ENCODE results near the gene PRKCG.
A peak's percentile ranks its signal among the peaks of the same experiment; 100 is the strongest.

Gene PRKCG

GRCh38 chr19:53873773-53874605, 8.0 kb upstream of the PRKCG start:
- no peak for DNase-seq

DNA sequence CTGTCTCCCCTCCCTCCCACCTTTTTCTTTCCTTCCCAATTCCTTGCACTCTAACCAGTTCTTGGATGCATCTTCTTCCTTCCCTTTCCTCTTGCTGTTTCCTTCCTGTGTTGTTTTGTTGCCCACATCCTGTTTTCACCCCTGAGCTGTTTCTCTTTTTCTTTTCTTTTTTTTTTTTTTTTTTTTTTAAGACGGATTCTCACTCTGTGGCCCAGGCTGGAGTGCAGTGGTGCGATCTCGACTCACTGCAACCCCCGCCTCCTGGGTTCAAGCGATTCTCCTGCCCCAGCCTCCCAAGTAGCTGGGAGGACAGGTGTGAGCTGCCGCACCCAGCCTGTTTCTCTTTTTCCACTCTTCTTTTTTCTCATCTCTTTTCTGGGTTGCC, 7.4 kb upstream of the PRKCG start:
- DNase-seq, result no peak

GRCh38 chr19:53875602-53876325, 6.2 kb upstream of the PRKCG start:
- no peak for DNase-seq

- DNase-seq, result no peak
Observed at GRCh38 chr19:53876651-53877224, 5.3 kb upstream of the PRKCG start.

DNA sequence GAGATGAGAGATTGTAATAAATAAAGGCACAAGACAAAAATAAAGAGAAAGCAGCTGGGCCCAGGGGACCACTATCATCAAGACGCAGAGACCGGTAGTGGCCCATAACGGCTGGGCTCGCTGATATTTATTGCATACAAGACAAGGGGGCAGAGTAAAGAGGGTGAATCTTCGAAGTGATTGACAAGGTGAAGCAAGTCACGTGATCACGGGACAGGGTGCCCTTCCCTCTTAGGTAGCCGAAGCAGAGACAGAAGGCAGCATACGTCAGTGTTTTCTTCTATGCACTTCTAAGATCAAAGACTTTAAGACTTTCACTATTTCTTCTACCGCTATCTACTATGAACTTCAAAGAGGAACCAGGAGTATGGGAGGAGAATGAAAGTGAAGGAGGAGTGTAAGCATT, 4.6 kb upstream of the PRKCG start:
- peak; percentile 42 for DNase-seq

GRCh38 chr19:53878776-53879139, 3.2 kb upstream of the PRKCG start:
- no peak for DNase-seq

- DNase-seq, result peak; percentile 80
Observed at GRCh38 chr19:53879140-53880081, 2.6 kb upstream of the PRKCG start.

- DNase-seq, result no peak
Observed at GRCh38 chr19:53880711-53881481, 1.1 kb upstream of the PRKCG start.

- no peak for DNase-seq
Observed at GRCh38 chr19:53882391-53883050, 524 bp downstream of the PRKCG start.

DNA sequence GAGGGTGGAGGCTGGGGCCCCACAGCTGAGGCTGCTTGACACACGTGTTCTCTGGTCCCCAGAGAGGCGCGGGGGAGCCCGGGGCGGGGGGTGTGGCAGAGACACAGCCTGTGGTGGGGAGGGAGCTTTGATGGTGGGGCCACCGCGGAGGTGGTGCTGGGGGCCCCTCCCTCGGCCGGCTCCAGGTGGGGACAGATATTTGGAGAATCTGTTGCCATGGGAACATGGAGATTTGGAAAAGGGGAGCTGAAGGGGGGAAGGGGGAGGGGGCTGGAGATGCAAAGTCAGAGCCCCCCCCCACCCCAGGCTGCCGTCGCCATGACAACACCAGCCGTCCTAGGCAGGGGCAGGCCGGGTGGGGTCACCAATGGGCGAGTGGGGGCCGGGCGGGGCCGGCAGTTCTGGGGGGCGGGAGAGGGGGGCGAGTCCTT, 1.2 kb downstream of the PRKCG start:
- DNase-seq, result no peak

DNA sequence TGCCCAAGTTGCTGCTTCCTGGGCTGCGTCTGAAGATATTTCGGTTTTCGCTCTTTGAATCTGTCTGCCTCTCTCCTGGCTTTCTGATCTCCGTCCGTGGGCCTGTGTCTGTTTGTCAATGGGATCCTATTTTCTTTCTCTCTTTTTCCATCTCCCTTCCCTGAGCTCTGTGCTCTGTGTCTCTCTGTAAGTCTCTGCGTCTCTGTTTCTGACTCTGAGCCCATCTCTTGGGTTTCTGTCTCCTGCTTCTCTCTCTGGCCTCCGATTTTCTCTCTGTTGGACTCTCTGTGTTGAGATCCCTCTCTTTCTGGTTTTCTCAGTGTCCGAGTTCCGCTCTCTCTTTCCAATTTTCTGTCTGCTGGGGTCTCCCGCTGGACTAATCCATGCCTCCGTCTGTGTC, 1.7 kb downstream of the PRKCG start:
- no peak for DNase-seq

GRCh38 chr19:53884256-53884655, 2.3 kb downstream of the PRKCG start:
- no peak for DNase-seq

GRCh38 chr19:53885036-53885435, 3.0 kb downstream of the PRKCG start:
- no peak for DNase-seq

DNA sequence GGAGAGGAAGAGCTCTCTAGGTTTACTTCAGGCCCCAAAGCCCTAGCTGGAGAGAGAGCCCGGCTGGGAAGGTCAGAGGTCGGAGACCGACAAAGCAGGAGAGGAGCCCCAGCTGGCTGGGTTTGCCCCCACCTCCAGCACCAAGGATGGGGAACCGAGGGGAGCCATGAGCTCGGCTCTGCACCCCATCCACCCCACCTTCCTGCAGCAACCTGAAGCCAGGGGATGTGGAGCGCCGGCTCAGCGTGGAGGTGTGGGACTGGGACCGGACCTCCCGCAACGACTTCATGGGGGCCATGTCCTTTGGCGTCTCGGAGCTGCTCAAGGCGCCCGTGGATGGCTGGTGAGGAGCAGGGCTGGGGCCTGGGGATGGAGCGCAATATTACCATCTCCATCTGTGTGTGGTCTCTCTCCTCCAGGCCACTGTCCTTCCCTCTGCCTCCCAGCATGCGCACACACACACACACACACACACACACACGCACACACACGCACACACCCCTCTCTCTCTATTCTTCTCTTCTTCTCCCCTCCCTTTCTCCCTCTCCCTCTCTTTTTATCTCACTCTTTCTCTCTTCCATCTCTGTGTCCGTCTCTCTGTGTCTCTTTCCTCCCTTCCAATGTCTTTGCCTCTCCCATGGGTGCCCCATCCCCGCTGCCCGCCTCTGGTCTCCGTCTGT, 10.4 kb downstream of the PRKCG start:
- DNase-seq, result no peak

- DNase-seq, result no peak
Observed at GRCh38 chr19:53892981-53893325, 11.0 kb downstream of the PRKCG start.

- no peak for DNase-seq
Observed at GRCh38 chr19:53894707-53895106, 12.7 kb downstream of the PRKCG start.

GRCh38 chr19:53896682-53897081, 14.7 kb downstream of the PRKCG start:
- DNase-seq, result no peak

DNA sequence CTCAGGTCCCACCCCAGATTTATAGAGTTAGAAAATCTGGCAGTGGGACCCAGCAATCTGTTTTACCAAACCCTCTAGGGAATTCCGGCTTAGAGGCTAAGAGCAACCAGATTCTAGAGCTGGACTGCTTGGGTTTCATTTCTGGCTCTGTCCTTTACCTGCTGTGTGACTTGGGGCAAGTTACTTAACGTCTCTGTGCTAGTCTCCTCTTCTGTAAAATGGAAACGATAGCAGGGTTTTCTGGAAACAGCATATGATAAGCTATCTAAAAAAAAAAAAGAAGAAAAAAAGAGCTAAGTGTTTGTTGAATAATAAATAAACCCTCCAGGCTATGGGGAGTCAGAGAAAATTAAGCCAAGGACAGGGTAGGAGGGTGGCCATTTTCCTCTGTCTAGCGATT, 15.5 kb downstream of the PRKCG start:
- DNase-seq, result no peak

- DNase-seq, result no peak
Observed at GRCh38 chr19:53898166-53898565, 16.2 kb downstream of the PRKCG start.

- no peak for DNase-seq
Observed at GRCh38 chr19:53898636-53899341, 16.8 kb downstream of the PRKCG start.

All from stimulated activated CD4-positive, alpha-beta T cell treated with anti-CD3 and anti-CD28 coated beads, Interleukin-1b, Interleukin-23, amount 100 ng/mL, for 48 hours (primary cell).